ENCODE results near the gene GREB1L.

GRCh38 chr18:21387886-21388285 is 145.9 kb downstream of the GREB1L start:
- TF ChIP-seq EZH2phosphoT487 (IDR thresholded peaks at IDR 0.05; ENCODE audit: borderline replicate concordance, low read depth, low read length) (no peak), CTCF (conservative IDR thresholded peaks at IDR 0.05; ENCODE audit: low read length) (no peak)
